Measurements from ENCODE around the gene CASKIN2. TPM values are rescaled to one million over a fixed set of nuclear protein-coding genes. Genes with fewer than 3 reads are reported as not detected.

The CASKIN2 gene
- polyA plus RNA-seq, 2 of the 4 experiments (the other 2 are of a cell fraction): 3.6 to 11.2 TPM

DNA sequence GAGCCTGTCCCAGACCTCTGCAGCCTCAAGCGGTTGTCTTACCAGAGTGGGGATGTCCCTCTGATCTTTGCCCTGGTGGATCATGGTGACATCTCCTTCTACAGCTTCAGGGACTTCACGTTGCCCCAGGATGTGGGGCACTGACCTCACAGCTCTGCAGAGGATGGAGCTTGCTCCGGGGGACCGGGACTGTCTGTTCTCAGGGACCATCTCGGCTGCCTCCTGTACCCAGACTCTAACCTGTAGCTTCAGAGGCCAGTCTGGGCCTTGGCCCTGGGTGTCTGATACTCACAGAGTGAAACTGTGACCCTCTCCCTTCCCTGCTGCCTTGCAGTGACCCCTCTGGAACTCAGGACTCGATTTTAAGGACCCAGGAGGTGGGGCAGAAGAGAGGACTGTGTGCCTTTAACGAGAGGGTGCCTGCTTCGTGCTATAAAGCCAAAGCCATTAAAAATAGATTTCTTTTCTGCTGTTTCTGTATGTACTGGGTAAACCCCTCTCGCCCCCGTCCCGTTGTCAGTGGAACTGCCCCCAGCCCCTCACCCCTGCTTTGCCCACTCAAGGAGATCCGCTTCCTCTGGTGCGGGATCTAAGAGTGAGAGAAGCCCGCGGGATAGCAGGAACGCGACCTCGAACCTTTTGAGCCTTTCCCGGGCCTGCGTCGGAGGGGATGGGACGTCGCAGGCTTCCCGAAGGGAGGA, 9.1 kb upstream of the CASKIN2 start:
- FAIRE-seq: no peak
- Histone ChIP-seq H3K4me3 (peak overlapping the region; percentile 67), H3K27ac (peak overlapping the region; percentile 83 to 88), H3K4me1 (peaks cover 21% of the 10 kb centered on the region), H3K9me3 (no peaks in the 10 kb centered on the region), H3K4me2 (peak overlapping the region; percentile 98)
- 43% methylated on average over 23 of the region's 24 CpGs for WGBS (ENCODE audit: missing lambda C conversion rate)
- no peak for DNase-seq (ENCODE audit: low read depth in 1 of 2, low spot score in 1 of 2)
- TF ChIP-seq RNF2 (IDR thresholded peaks at IDR 0.05; ENCODE audit: borderline replicate concordance, low read depth): no peak
- no peak for TF ChIP-seq KDM5A (IDR thresholded peaks at IDR 0.05)
- TF ChIP-seq FOSL2 (IDR thresholded peaks at IDR 0.05): no peak
- TF ChIP-seq FOSL2 (CRISPR knock-in tag; IDR thresholded peaks at IDR 0.05): no peak
- no peak for TF ChIP-seq CBX2 (IDR thresholded peaks at IDR 0.05; ENCODE audit: borderline replicate concordance, low read depth)
- no peak for TF ChIP-seq GATA3 (IDR thresholded peaks at IDR 0.05; ENCODE audit: borderline replicate concordance)
- TF ChIP-seq CBX8 (IDR thresholded peaks at IDR 0.05): no peak
- TF ChIP-seq NFE2L2 (conservative IDR thresholded peaks at IDR 0.05; ENCODE audit: low read length): no peak
- no peak for TF ChIP-seq FOSB (CRISPR knock-in tag; IDR thresholded peaks at IDR 0.05)
- TF ChIP-seq MAFK (IDR thresholded peaks at IDR 0.05; ENCODE audit: partially characterized antibody): no peak
- no peak; a peak in 1 of 6 replicates for ATAC-seq
- ChIA-PET CTCF (interaction anchor here (0.6 to 3.3 kb wide), 21 partner anchors 8 to 202 kb away, joined by 3 to 18 read pairs (median 4); partner anchors contain the start of gene TSEN54), POLR2A (interaction anchor here (0.6 to 2.1 kb wide), 5 partner anchors 8 to 256 kb away, joined by 3 to 19 read pairs (median 5); partner anchors contain the start of genes SLC25A19 and TSEN54)

DNA sequence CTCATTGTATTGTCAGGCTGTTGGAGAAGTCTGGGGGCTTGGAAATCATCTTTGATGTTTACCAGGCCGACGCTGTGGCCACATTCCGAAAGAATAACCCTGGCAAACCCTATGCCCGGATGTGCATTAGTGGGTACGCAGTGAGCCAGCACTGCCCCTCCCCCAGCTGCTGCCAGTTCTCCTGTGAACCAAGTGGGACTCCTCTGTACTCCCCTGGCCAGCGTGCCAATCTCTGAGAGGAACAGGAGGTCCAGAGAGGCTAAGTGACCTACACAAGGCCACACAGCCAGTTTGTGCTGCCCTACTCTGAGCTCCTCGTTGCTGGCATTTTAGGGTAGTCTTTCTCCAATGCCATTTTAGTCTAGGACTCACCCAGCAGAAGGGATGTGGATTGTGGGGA, 8.3 kb upstream of the CASKIN2 start:
- WGBS (ENCODE audit: missing lambda C conversion rate): 89% methylated on average over 7 of the region's 7 CpGs
- ATAC-seq: no peak
- ChIA-PET POLR2A (interaction anchor here (2.1 kb wide), 1 partner anchor 7 kb away, joined by 19 read pairs; the partner anchor contains the start of gene TSEN54), CTCF (interaction anchor here (0.5 to 3.3 kb wide), 15 partner anchors 7 to 287 kb away, joined by 3 to 18 read pairs (median 4); partner anchors contain the start of gene TSEN54)
- TF ChIP-seq, protein P1, sequence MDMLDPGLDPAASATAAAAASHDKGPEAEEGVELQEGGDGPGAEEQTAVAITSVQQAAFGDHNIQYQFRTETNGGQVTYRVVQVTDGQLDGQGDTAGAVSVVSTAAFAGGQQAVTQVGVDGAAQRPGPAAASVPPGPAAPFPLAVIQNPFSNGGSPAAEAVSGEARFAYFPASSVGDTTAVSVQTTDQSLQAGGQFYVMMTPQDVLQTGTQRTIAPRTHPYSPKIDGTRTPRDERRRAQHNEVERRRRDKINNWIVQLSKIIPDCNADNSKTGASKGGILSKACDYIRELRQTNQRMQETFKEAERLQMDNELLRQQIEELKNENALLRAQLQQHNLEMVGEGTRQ (IDR thresholded peaks at IDR 0.05): no peak
- TF ChIP-seq EHF (CRISPR knock-in tag; IDR thresholded peaks at IDR 0.05) (no peak), BHLHE40 (IDR thresholded peaks at IDR 0.05; ENCODE audit: low read depth, low read length) (no peak), KDM1A (IDR thresholded peaks at IDR 0.05; ENCODE audit: low read depth) (no peak), SMC3 (IDR thresholded peaks at IDR 0.05) (no peak), ZSCAN20 (CRISPR knock-in tag; IDR thresholded peaks at IDR 0.05) (no peak), KDM5A (IDR thresholded peaks at IDR 0.05) (no peak)
- Histone ChIP-seq H3K4me1 (peaks cover 21% of the 10 kb centered on the region), H3K4me2 (no peak overlapping the region), H3K4me3 (no peak overlapping the region), H3K9me3 (no peaks in the 10 kb centered on the region), H3K27ac (no peak overlapping the region)
- FAIRE-seq: no peak
- DNase-seq (ENCODE audit: low read depth in 1 of 2, low spot score in 1 of 2): no peak

DNA sequence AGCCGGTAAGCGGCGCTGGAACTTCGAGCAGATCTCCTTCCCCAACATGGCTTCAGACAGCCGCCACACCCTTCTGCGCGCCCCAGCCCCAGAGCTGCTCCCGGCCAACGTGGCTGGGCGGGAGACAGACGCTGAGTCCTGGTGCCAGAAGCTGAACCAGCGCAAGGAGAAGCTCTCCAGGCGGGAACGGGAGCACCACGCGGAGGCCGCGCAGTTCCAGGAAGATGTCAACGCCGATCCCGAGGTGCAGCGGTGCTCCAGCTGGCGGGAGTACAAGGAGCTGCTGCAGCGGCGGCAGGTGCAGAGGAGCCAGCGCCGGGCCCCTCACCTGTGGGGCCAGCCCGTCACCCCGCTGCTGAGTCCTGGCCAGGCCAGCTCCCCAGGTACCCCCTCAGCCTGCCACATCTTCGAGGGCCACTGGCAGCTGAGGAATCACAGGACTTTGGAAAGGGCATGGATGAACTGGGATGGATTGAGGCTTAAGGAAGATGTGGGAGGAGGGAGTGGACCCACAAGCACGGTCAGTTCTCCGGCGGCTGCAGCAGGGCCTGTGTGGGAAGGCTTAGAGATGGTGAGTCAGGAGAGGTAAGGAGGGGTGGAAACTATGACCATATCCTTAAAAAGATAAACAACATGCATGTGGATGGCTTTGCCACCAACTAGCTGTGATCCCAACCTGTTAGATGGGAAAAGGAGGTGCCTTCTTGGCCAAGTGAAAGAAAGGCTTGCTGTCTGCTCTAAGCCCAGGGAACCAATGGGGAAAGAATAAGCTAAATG, 6.8 kb upstream of the CASKIN2 start:
- POLR2A ChIA-PET: no interaction called here
- H3K9me3 ChIP-seq: no peaks in the 10 kb centered on the region
- no peak for DNase-seq (ENCODE audit: low read depth in 1 of 2, low spot score in 1 of 2)
- H3K4me2 ChIP-seq: no peak overlapping the region
- 88% methylated on average over 24 of the region's 33 CpGs for WGBS (ENCODE audit: missing lambda C conversion rate)
- H3K27ac ChIP-seq: no peak overlapping the region
- FAIRE-seq: no peak
- ATAC-seq: no peak
- peaks cover 28% of the 10 kb centered on the region for H3K4me1 ChIP-seq
- no peak for TF ChIP-seq MYC (IDR thresholded peaks at IDR 0.05; ENCODE audit: borderline replicate concordance, low read length)
- TF ChIP-seq HDAC2 (IDR thresholded peaks at IDR 0.05): no peak
- no peak for TF ChIP-seq JUN (IDR thresholded peaks at IDR 0.05)
- no peak for TF ChIP-seq TP53 (CRISPR knock-in tag; IDR thresholded peaks at IDR 0.05)
- TF ChIP-seq FOXS1 (CRISPR knock-in tag; IDR thresholded peaks at IDR 0.05): no peak
- no peak for TF ChIP-seq ZC3H11A (IDR thresholded peaks at IDR 0.05)
- TF ChIP-seq RCOR1 (IDR thresholded peaks at IDR 0.05; ENCODE audit: low read depth, low read length): no peak
- TF ChIP-seq HOXA7 (CRISPR knock-in tag; IDR thresholded peaks at IDR 0.05): no peak
- TF ChIP-seq JUNB (IDR thresholded peaks at IDR 0.05): no peak
- no peak for TF ChIP-seq CEBPB (IDR thresholded peaks at IDR 0.05)
- CTCF ChIA-PET: interaction anchor here (0.9 to 7.1 kb wide), 11 partner anchors 17 to 118 kb away, joined by 3 to 42 read pairs (median 4); partner anchors contain the start of gene SMIM5
- no peak overlapping the region for H3K4me3 ChIP-seq

All from A549 (cell line).